ENCODE results near the gene TAF1C.
A peak's percentile ranks its signal among the peaks of the same experiment; 100 is the strongest.
"Not testable (repeated sequence)": the region's sequence is repeated elsewhere in the genome, so short reads cannot be mapped to it uniquely, and the experiment has no call there.

Gene TAF1C

GRCh38 chr16:84186685-84187437 is at the start of gene TAF1C:
TAF1C (minus strand) TSS chr16:84187057; CDS start chr16:84184988, 2,069 bp downstream.
- peak; percentile 15 for DNase-seq

- no peak for DNase-seq
Measured at GRCh38 chr16:84234321-84235241, 47.7 kb upstream of the TAF1C start.

GRCh38 chr16:84233748-84234147 is 46.9 kb upstream of the TAF1C start:
- DNase-seq: no peak

- DNase-seq: no peak
Measured at GRCh38 chr16:84232969-84233368, 46.1 kb upstream of the TAF1C start.

GRCh38 chr16:84232060-84232459 is 45.2 kb upstream of the TAF1C start:
- DNase-seq: no peak

- no peak for DNase-seq
Measured at GRCh38 chr16:84229471-84229870, 42.6 kb upstream of the TAF1C start.

- DNase-seq: no peak
Measured at GRCh38 chr16:84228256-84228838, 41.5 kb upstream of the TAF1C start.

- no peak for DNase-seq
Measured at GRCh38 chr16:84227548-84227947, 40.7 kb upstream of the TAF1C start.

GRCh38 chr16:84226026-84226425 is 39.2 kb upstream of the TAF1C start:
- no peak for DNase-seq

- no peak for DNase-seq
Measured at GRCh38 chr16:84225571-84225970, 38.7 kb upstream of the TAF1C start.

- DNase-seq: no peak
Measured at GRCh38 chr16:84225126-84225525, 38.3 kb upstream of the TAF1C start.

- no peak for DNase-seq
Measured at GRCh38 chr16:84224554-84224953, 37.7 kb upstream of the TAF1C start.

- no peak for DNase-seq
Measured at GRCh38 chr16:84223456-84223855, 36.6 kb upstream of the TAF1C start.

- DNase-seq: no peak
Measured at GRCh38 chr16:84220851-84221250, 34.0 kb upstream of the TAF1C start.

- no peak for DNase-seq
Measured at GRCh38 chr16:84218956-84219355, 32.1 kb upstream of the TAF1C start.

GRCh38 chr16:84218176-84218823 is 31.4 kb upstream of the TAF1C start:
- DNase-seq: no peak

GRCh38 chr16:84216144-84216543 is 29.3 kb upstream of the TAF1C start:
- DNase-seq: not testable (repeated sequence)

GRCh38 chr16:84215531-84215930 is 28.7 kb upstream of the TAF1C start:
- no peak for DNase-seq

GRCh38 chr16:84214451-84215066 is 27.7 kb upstream of the TAF1C start:
- no peak for DNase-seq

GRCh38 chr16:84212631-84213030 is 25.8 kb upstream of the TAF1C start:
- DNase-seq: no peak

- DNase-seq: no peak
Measured at GRCh38 chr16:84212154-84212553, 25.3 kb upstream of the TAF1C start.

GRCh38 chr16:84209989-84210388 is 23.1 kb upstream of the TAF1C start:
- DNase-seq: no peak

GRCh38 chr16:84207879-84208278 is 21.0 kb upstream of the TAF1C start:
- DNase-seq: no peak
